CD14-positive monocyte (primary cell): ENCODE data around the gene GPR52. TPM values are rescaled to one million over a fixed set of nuclear protein-coding genes. Genes with fewer than 3 reads are reported as not detected.

Source experiments
- DNase-seq, 3 donors: peaks; one replicate each; pipeline ENCODE4 v3.0.0-alpha.2; 2011 to 2022
- H2AFZ ChIP-seq: 2 replicates; pipeline ENCODE4 v1.6.0; 2012; ENCODE audit warnings: mild to moderate bottlenecking, low read depth, low read length, inconsistent platforms; ENCODE audit not compliant: insufficient read depth, poor library complexity, severe bottlenecking
- H3K27ac ChIP-seq, 2 donors: 1 replicate in 1 of 2; 2 replicates in 1 of 2; pipeline ENCODE4 v1.5.1; 2012 to 2013; ENCODE audit warnings: low read length in 2 of 2, control low read depth in 1 of 2, inconsistent platforms in 1 of 2, low read depth in 1 of 2, mild to moderate bottlenecking in 1 of 2
- H3K27me3 ChIP-seq, 2 donors: one replicate each; pipeline versions ENCODE4 v1.6.0 to v1.6.1; 2011 to 2013; ENCODE audit warnings: low read length in 2 of 2; ENCODE audit not compliant: control insufficient read depth in 2 of 2, insufficient read depth in 2 of 2
- H3K36me3 ChIP-seq, 2 donors: replicated peaks in 1 of 2; 1 replicate in 1 of 2; 2 replicates in 1 of 2; pipeline versions ENCODE4 v1.5.1 to v1.6.1; 2012 to 2013; ENCODE audit warnings: low read length in 2 of 2, control low read depth in 1 of 2, inconsistent platforms in 1 of 2, mild to moderate bottlenecking in 1 of 2; ENCODE audit not compliant: insufficient read depth in 2 of 2, control insufficient read depth in 1 of 2
- H3K4me1 ChIP-seq, 2 donors: 1 replicate in 1 of 2; 2 replicates in 1 of 2; pipeline versions ENCODE4 v1.5.1 to v1.6.1; 2012 to 2013; ENCODE audit warnings: low read length in 2 of 2, control low read depth in 1 of 2, inconsistent platforms in 1 of 2, mild to moderate bottlenecking in 1 of 2, moderate library complexity in 1 of 2; ENCODE audit not compliant: insufficient read depth in 2 of 2, control insufficient read depth in 1 of 2
- H3K4me2 ChIP-seq: replicated peaks from 2 replicates; pipeline ENCODE3; 2012; ENCODE audit warnings: low read length, moderate library complexity, mild to moderate bottlenecking; ENCODE audit not compliant: poor library complexity, severe bottlenecking; ENCODE audit errors: extremely low read depth
- H3K4me3 ChIP-seq, 3 experiments: fragments of 200-600 bp in 1 of 3; sonication (generic) in 1 of 3; replicated peaks in 1 of 3; 1 replicate in 2 of 3; 2 replicates in 1 of 3; pipeline ENCODE4 v1.5.1; 2011 to 2013; ENCODE audit warnings: low read length in 3 of 3, mild to moderate bottlenecking in 3 of 3, control low read depth in 2 of 3, low read depth in 2 of 3, inconsistent platforms in 1 of 3, moderate library complexity in 1 of 3
- H3K79me2 ChIP-seq: 2 replicates; pipeline ENCODE4 v1.6.0; 2012; ENCODE audit warnings: mild to moderate bottlenecking, control low read depth, inconsistent platforms, low read length, moderate library complexity; ENCODE audit not compliant: insufficient read depth
- H3K9ac ChIP-seq: 2 replicates; pipeline ENCODE4 v1.6.0; 2017; ENCODE audit warnings: low read length, mild to moderate bottlenecking; ENCODE audit not compliant: insufficient read depth, poor library complexity, severe bottlenecking
- H3K9me3 ChIP-seq, 2 donors: replicated peaks in 1 of 2; 1 replicate in 1 of 2; 2 replicates in 1 of 2; pipeline versions ENCODE4 v1.5.1 to v1.6.1; 2012 to 2013; ENCODE audit warnings: low read length in 2 of 2, control low read depth in 1 of 2; ENCODE audit not compliant: control insufficient read depth in 1 of 2, insufficient read depth in 1 of 2
- H4K20me1 ChIP-seq: 2 replicates; pipeline ENCODE4 v1.6.0; 2012; ENCODE audit warnings: mild to moderate bottlenecking, low read length, control low read depth, moderate library complexity; ENCODE audit not compliant: insufficient read depth
- H3K27ac Mint-ChIP-seq, 7 donors: one replicate each; pipeline ENCODE4 v1.8.0; 2020; ENCODE audit warnings: mild to moderate bottlenecking in 7 of 7, mixed read lengths in 7 of 7, moderate library complexity in 6 of 7, inconsistent platforms in 2 of 7
- H3K27me3 Mint-ChIP-seq, 3 donors: one replicate each; pipeline ENCODE4 v1.8.0; 2021 to 2022; ENCODE audit warnings: low read depth in 3 of 3, mild to moderate bottlenecking in 3 of 3, mixed read lengths in 3 of 3, moderate library complexity in 3 of 3, inconsistent platforms in 1 of 3
- H3K36me3 Mint-ChIP-seq, 2 donors: one replicate each; pipeline ENCODE4 v1.8.0; 2020; ENCODE audit warnings: mixed read lengths in 2 of 2, inconsistent platforms in 1 of 2, mild to moderate bottlenecking in 1 of 2
- H3K4me1 Mint-ChIP-seq: one replicate; pipeline ENCODE4 v1.8.0; 2020; ENCODE audit warnings: mild to moderate bottlenecking, mixed read lengths
- H3K4me3 Mint-ChIP-seq, 2 donors: one replicate each; pipeline ENCODE4 v1.8.0; 2020; ENCODE audit warnings: mild to moderate bottlenecking in 2 of 2, mixed read lengths in 2 of 2, moderate library complexity in 1 of 2
- H3K9me3 Mint-ChIP-seq, 7 donors: one replicate each; pipeline ENCODE4 v1.8.0; 2020 to 2022; ENCODE audit warnings: mixed read lengths in 7 of 7, mild to moderate bottlenecking in 6 of 7, moderate library complexity in 6 of 7, inconsistent platforms in 2 of 7
- WGBS: methylation state at CpG from one replicate; pipeline ENCODE4 v1.1.5; 2013; ENCODE audit warnings: missing lambda C conversion rate; ENCODE audit not compliant: insufficient coverage; 5-methylcytosine and 5-hydroxymethylcytosine counted together
- intact Hi-C, 2 donors: fragments of 100-400 bp; cut with micrococcal nuclease; formaldehyde crosslinking; loops; one replicate each; pipeline versions ENCODE4 v1.15.0 to v1.15.1; 2023
- polyA plus RNA-seq, 3 donors: library from polyadenylated mRNA; depleted of rRNA in 1 of 3; unstranded in 2 of 3; stranded (reverse) in 1 of 3; fragments of 300-500 nt in 2 of 3; fragments of >200 nt in 1 of 3; fragmentation: Illumina TruSeq in 2 of 3; gene quantifications; 1 replicate in 2 of 3; 2 replicates in 1 of 3; pipeline ENCODE4 v1.2.3, GENCODE V29; 2012 to 2021
- TF ChIP-seq, protein P1 (sequence below): fragments of 200-600 bp; IDR thresholded peaks from one replicate; pipeline ENCODE4 v1.8.0; 2022; ENCODE audit warnings: antibody characterized with exemption, mild to moderate bottlenecking

The GPR52 gene
- polyA plus RNA-seq, 3 donors: 0.21 TPM; not detected in 2

DNA sequence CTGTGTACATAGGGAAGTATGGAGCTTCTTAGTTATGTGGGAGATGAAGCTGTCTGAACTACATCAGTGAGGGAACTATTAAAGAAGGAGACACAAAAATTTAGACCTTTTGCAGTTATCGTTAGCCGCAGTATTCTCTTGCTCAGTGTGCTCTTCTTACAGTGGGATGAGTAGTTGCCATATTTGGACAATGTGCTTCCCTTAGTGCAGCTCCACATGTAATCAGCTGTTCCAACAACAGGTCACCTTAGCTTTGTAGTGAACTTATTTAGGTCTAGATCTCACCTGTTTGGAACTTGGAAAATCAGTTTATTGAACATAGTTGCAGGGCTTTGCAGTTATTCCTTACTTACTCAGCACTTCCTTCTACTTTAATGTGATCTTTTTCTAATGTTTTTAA lies 18.1 kb downstream of the GPR52 start:
- Mint-ChIP-seq H3K4me3 (no peak overlapping the region), H3K4me1 (no peaks in the 10 kb centered on the region), H3K36me3 (peaks cover 0 to 3% of the 10 kb centered on the region in 2 donors), H3K27me3 (peaks cover 0 to 4% (median 0%) of the 10 kb centered on the region in 3 donors), H3K9me3 (peaks cover 0 to 4% (median 0%) of the 10 kb centered on the region in 7 donors), H3K27ac (peak overlapping the region in 1 of 7 donors; percentile 5)
- Histone ChIP-seq H3K36me3 (no peaks in the 10 kb centered on the region), H4K20me1 (no peaks in the 10 kb centered on the region), H3K79me2 (no peaks in the 10 kb centered on the region), H3K27me3 (no peaks in the 10 kb centered on the region), H3K27ac (no peak overlapping the region), H3K9ac (no peak overlapping the region), H3K9me3 (no peaks in the 10 kb centered on the region), H2AFZ (no peak overlapping the region), H3K4me2 (no peak overlapping the region), H3K4me3 (no peak overlapping the region), H3K4me1 (no peaks in the 10 kb centered on the region)
- TF ChIP-seq, protein P1, sequence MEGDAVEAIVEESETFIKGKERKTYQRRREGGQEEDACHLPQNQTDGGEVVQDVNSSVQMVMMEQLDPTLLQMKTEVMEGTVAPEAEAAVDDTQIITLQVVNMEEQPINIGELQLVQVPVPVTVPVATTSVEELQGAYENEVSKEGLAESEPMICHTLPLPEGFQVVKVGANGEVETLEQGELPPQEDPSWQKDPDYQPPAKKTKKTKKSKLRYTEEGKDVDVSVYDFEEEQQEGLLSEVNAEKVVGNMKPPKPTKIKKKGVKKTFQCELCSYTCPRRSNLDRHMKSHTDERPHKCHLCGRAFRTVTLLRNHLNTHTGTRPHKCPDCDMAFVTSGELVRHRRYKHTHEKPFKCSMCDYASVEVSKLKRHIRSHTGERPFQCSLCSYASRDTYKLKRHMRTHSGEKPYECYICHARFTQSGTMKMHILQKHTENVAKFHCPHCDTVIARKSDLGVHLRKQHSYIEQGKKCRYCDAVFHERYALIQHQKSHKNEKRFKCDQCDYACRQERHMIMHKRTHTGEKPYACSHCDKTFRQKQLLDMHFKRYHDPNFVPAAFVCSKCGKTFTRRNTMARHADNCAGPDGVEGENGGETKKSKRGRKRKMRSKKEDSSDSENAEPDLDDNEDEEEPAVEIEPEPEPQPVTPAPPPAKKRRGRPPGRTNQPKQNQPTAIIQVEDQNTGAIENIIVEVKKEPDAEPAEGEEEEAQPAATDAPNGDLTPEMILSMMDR: no peak
- no peak for DNase-seq
- intact Hi-C loops: no loop called here
- no CpG with 5 or more reads among the region's 2 CpGs for WGBS

DNA sequence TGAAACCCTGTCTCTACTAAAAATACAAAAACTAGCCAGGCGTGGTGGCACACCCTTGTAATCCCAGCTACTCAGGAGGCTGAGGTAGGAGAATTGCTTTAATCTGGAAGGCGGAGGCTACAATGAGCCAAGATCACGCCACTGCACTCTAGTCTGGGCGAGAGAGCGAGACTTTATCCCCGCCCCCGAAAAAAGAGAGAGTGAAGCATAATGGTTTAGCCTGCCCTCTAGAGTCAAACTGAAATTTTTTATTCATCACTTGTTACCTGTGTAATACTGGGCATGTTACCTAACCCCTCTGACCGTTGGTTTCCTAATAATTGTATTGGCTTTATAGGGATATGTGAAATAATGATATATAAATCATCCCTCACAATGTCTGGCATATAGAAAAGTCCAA lies 18.8 kb downstream of the GPR52 start:
- no peaks in the 10 kb centered on the region for H3K79me2 ChIP-seq
- peaks cover 0 to 3% of the 10 kb centered on the region in 2 donors for H3K36me3 Mint-ChIP-seq
- no peak overlapping the region for H2AFZ ChIP-seq
- H3K36me3 ChIP-seq: no peaks in the 10 kb centered on the region
- whole genome bisulfite sequencing: no CpG with 5 or more reads among the region's 8 CpGs
- intact Hi-C loops: no loop called here
- no peaks in the 10 kb centered on the region for H4K20me1 ChIP-seq
- no peaks in the 10 kb centered on the region for H3K4me1 Mint-ChIP-seq
- H3K4me3 Mint-ChIP-seq: no peak overlapping the region
- H3K9ac ChIP-seq: no peak overlapping the region
- peaks cover 0 to 4% (median 0%) of the 10 kb centered on the region in 3 donors for H3K27me3 Mint-ChIP-seq
- H3K4me1 ChIP-seq: no peaks in the 10 kb centered on the region
- H3K9me3 Mint-ChIP-seq: peaks cover 0 to 4% (median 0%) of the 10 kb centered on the region in 7 donors
- no peak for DNase-seq
- H3K4me2 ChIP-seq: no peak overlapping the region
- TF ChIP-seq, protein P1: no peak
- H3K27ac ChIP-seq: no peak overlapping the region
- no peak overlapping the region for H3K27ac Mint-ChIP-seq
- no peaks in the 10 kb centered on the region for H3K9me3 ChIP-seq
- no peak overlapping the region for H3K4me3 ChIP-seq
- no peaks in the 10 kb centered on the region for H3K27me3 ChIP-seq
